GM12878 (cell line): Measurements from ENCODE around the gene SAFB.

Experiments used
- BCL11A ChIP-seq: IDR thresholded peaks from 2 replicates; pipeline ENCODE4 v1.6.1; 2011; ENCODE audit warnings: low read depth, low read length
- CEBPB ChIP-seq, 2 experiments: fragments of 150-350 bp in 1 of 2; IDR thresholded peaks; 2 replicates each; pipeline ENCODE4 v1.6.1; 2012 to 2014; ENCODE audit warnings: low read depth in 2 of 2, low read length in 2 of 2, borderline replicate concordance in 1 of 2, inconsistent platforms in 1 of 2
- NFYB ChIP-seq: IDR thresholded peaks from 2 replicates; pipeline ENCODE4 v1.6.1; 2011; ENCODE audit warnings: low read depth, mild to moderate bottlenecking, low read length, improper control_type of control experiment, moderate library complexity; ENCODE audit not compliant: insufficient read depth
- POLR2AphosphoS2 ChIP-seq: IDR thresholded peaks from 2 replicates; pipeline ENCODE4 v1.6.1; 2011; ENCODE audit warnings: low read depth, mild to moderate bottlenecking, low read length, improper control_type of control experiment, moderate library complexity
- TAF1 ChIP-seq: IDR thresholded peaks from 2 replicates; pipeline ENCODE4 v1.6.1; 2011; ENCODE audit warnings: mild to moderate bottlenecking, low read depth, low read length, borderline replicate concordance
- TCF12 ChIP-seq: IDR thresholded peaks from 2 replicates; pipeline ENCODE4 v1.6.1; 2011; ENCODE audit warnings: low read depth, mild to moderate bottlenecking, low read length
- TCF3 ChIP-seq: IDR thresholded peaks from 2 replicates; pipeline ENCODE4 v1.6.1; 2012; ENCODE audit warnings: low read depth, mild to moderate bottlenecking, low read length, borderline replicate concordance; ENCODE audit not compliant: insufficient read depth
- TF ChIP-seq, protein P1 (sequence below), 3 experiments: IDR thresholded peaks in 2 of 3; conservative IDR thresholded peaks in 1 of 3; 2 replicates each; pipeline ENCODE4 v1.5.1; 2011; ENCODE audit warnings: low read depth in 3 of 3, low read length in 3 of 3, mild to moderate bottlenecking in 3 of 3, control low read depth in 2 of 3, moderate library complexity in 2 of 3, inconsistent platforms in 1 of 3, mixed read lengths in 1 of 3; ENCODE audit not compliant: control insufficient read depth in 2 of 3, insufficient read depth in 1 of 3; ENCODE audit errors: extremely low read depth in 1 of 3
- TF ChIP-seq, protein P2 (sequence below): fragments of 450-650 bp; IDR thresholded peaks from 2 replicates; pipeline ENCODE4 v1.6.1; 2016; ENCODE audit warnings: mild to moderate bottlenecking
- TF ChIP-seq, protein P3 (sequence below): IDR thresholded peaks from 2 replicates; pipeline ENCODE4 v1.6.1; 2012; ENCODE audit warnings: low read depth, low read length, improper control_type of control experiment

DNA sequence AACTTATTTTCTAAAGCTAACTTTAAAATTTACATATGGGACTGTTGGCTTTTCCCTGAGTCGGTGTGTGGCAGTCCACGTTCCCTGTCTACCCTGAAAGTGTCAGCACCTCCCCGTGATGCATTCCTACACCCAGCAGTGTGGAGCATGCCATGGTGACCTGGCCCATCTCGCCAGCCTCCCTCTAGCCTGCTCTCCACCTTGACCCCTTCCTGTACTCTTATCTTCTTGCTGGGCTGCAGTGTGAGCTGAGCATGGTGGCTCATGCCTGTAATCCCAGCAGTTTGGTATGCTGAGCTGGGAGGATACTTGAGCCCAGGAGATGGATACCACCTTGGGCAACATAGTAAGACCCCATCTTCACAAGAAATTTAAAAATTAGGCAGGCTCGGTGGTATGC is 32.0 kb downstream of the SAFB start:
- TF ChIP-seq TCF3 (no peak), POLR2AphosphoS2 (no peak), TAF1 (no peak), BCL11A (no peak), TCF12 (no peak), NFYB (no peak), CEBPB (IDR thresholded peaks at IDR 0.05; ENCODE audit: borderline replicate concordance in 1 of 2, low read depth in 2 of 2, low read length in 2 of 2) (no peak)
- TF ChIP-seq, protein P1, sequence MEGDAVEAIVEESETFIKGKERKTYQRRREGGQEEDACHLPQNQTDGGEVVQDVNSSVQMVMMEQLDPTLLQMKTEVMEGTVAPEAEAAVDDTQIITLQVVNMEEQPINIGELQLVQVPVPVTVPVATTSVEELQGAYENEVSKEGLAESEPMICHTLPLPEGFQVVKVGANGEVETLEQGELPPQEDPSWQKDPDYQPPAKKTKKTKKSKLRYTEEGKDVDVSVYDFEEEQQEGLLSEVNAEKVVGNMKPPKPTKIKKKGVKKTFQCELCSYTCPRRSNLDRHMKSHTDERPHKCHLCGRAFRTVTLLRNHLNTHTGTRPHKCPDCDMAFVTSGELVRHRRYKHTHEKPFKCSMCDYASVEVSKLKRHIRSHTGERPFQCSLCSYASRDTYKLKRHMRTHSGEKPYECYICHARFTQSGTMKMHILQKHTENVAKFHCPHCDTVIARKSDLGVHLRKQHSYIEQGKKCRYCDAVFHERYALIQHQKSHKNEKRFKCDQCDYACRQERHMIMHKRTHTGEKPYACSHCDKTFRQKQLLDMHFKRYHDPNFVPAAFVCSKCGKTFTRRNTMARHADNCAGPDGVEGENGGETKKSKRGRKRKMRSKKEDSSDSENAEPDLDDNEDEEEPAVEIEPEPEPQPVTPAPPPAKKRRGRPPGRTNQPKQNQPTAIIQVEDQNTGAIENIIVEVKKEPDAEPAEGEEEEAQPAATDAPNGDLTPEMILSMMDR (IDR thresholded peaks at IDR 0.05 in 2 of 3, conservative IDR thresholded peaks at IDR 0.05 in 1 of 3; ENCODE audit: control insufficient read depth in 2 of 3, extremely low read depth in 1 of 3, insufficient read depth in 1 of 3, low read depth in 3 of 3, low read length in 3 of 3) = no peak
- TF ChIP-seq, protein P2, sequence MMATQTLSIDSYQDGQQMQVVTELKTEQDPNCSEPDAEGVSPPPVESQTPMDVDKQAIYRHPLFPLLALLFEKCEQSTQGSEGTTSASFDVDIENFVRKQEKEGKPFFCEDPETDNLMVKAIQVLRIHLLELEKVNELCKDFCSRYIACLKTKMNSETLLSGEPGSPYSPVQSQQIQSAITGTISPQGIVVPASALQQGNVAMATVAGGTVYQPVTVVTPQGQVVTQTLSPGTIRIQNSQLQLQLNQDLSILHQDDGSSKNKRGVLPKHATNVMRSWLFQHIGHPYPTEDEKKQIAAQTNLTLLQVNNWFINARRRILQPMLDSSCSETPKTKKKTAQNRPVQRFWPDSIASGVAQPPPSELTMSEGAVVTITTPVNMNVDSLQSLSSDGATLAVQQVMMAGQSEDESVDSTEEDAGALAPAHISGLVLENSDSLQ = no peak
- TF ChIP-seq, protein P3, sequence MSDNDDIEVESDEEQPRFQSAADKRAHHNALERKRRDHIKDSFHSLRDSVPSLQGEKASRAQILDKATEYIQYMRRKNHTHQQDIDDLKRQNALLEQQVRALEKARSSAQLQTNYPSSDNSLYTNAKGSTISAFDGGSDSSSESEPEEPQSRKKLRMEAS = no peak
